DOHH2 (cell line): ENCODE measurements around the gene RNF14.

Experiments
- EZH2phosphoT487 ChIP-seq: fragments of 200-600 bp; sonication (generic); IDR thresholded peaks from 2 replicates; pipeline ENCODE4 v1.6.1; 2017; ENCODE audit warnings: borderline replicate concordance, mild to moderate bottlenecking, antibody characterized with exemption, low read length, moderate library complexity, mixed read lengths
- TF ChIP-seq, protein P1 (sequence below): fragments of 200-600 bp; sonication (generic); IDR thresholded peaks from one replicate; pipeline ENCODE4 v1.5.1; 2014; ENCODE audit warnings: antibody characterized with exemption, mild to moderate bottlenecking, low read depth, low read length; ENCODE audit not compliant: poor library complexity, severe bottlenecking

GRCh38 chr5:141929398-141930058 lies 39.4 kb upstream of the RNF14 start:
- TF ChIP-seq EZH2phosphoT487: no peak
- TF ChIP-seq, protein P1, sequence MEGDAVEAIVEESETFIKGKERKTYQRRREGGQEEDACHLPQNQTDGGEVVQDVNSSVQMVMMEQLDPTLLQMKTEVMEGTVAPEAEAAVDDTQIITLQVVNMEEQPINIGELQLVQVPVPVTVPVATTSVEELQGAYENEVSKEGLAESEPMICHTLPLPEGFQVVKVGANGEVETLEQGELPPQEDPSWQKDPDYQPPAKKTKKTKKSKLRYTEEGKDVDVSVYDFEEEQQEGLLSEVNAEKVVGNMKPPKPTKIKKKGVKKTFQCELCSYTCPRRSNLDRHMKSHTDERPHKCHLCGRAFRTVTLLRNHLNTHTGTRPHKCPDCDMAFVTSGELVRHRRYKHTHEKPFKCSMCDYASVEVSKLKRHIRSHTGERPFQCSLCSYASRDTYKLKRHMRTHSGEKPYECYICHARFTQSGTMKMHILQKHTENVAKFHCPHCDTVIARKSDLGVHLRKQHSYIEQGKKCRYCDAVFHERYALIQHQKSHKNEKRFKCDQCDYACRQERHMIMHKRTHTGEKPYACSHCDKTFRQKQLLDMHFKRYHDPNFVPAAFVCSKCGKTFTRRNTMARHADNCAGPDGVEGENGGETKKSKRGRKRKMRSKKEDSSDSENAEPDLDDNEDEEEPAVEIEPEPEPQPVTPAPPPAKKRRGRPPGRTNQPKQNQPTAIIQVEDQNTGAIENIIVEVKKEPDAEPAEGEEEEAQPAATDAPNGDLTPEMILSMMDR: no peak
